ENCODE results near the gene MINDY1. TPM values are rescaled to one million over a fixed set of nuclear protein-coding genes. Genes with fewer than 3 reads are reported as not detected.

MINDY1 gene
- total and polyA plus RNA-seq, 2 donors (not counting 1 experiment from before 2014, with no cell fraction given), result 7.6 to 16.1 TPM

DNA sequence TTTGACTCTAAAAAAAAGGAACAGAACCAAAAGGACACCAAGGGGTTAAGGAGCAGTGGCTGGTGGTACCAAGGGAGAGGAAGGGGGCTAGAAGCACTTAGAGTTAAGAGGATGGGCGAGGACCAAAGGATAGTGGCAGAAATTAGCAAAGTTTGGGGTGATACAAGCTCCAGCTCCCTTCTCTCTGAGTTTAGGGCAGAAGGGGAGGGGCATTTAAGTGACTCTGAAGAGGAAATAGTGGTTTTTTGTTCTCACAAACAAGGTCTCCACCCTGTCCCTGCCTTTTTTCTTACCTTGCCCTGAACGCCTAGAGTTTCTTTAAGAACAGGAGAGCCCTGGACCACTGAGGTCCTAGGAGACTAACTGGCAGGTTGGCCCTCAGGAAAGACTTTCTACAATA is 49.4 kb upstream of the MINDY1 start:
- POLR2A ChIA-PET, result interaction anchor here (0.9 to 1.6 kb wide), 3 partner anchors 10 to 17 kb away, joined by 3 to 6 read pairs (median 4); no protein-coding TSS in a partner anchor
- WGBS (ENCODE audit: insufficient coverage), result 0% methylated on average over 1 of the region's 2 CpGs
- DNase-seq, result peak; percentile 66
- Histone ChIP-seq H3K9me3 (ENCODE audit: control extremely low read depth in 1 of 3, control insufficient read depth in 2 of 3, insufficient read depth in 1 of 3, low read length in 2 of 3) (no peaks in the 10 kb centered on the region), H3K79me2 (ENCODE audit: control insufficient read depth, insufficient read depth, low read length) (peaks cover 65% of the 10 kb centered on the region), H3K9ac (ENCODE audit: low read length) (peak overlapping the region; percentile 91), H3K4me2 (replicated peaks; ENCODE audit: low read depth, low read length, poor library complexity, severe bottlenecking) (peak overlapping the region; percentile 97), H3K4me3 (ENCODE audit: control extremely low read depth in 1 of 5, extremely low read depth in 1 of 5, insufficient read depth in 1 of 5, low read depth in 2 of 5, low read length in 4 of 5) (peak overlapping the region; percentile 87 to 99 (median 97)), H3K27me3 (replicated peaks in 1 of 4; ENCODE audit: control extremely low read depth in 1 of 4, control insufficient read depth in 3 of 4, insufficient read depth in 4 of 4, low read length in 3 of 4) (no peaks in the 10 kb centered on the region), H2AFZ (ENCODE audit: insufficient read depth, low read depth, low read length, poor library complexity, severe bottlenecking) (no peak overlapping the region), H4K20me1 (ENCODE audit: control insufficient read depth, insufficient read depth, low read length, poor library complexity, severe bottlenecking) (peaks cover 13% of the 10 kb centered on the region), H3K27ac (ENCODE audit: low read length in 2 of 2) (peak overlapping the region; percentile 76 to 95), H3K36me3 (replicated peaks in 1 of 2; ENCODE audit: control extremely low read depth in 1 of 2, control insufficient read depth in 1 of 2, extremely low read depth in 1 of 2, insufficient read depth in 2 of 2, low read length in 1 of 2) (peaks cover 0 to 57% of the 10 kb centered on the region in 2 experiments), H3K4me1 (ENCODE audit: control insufficient read depth in 2 of 2, insufficient read depth in 2 of 2, low read length in 2 of 2) (peaks cover 47 to 55% of the 10 kb centered on the region in 2 donors)
- TF ChIP-seq, protein P1, sequence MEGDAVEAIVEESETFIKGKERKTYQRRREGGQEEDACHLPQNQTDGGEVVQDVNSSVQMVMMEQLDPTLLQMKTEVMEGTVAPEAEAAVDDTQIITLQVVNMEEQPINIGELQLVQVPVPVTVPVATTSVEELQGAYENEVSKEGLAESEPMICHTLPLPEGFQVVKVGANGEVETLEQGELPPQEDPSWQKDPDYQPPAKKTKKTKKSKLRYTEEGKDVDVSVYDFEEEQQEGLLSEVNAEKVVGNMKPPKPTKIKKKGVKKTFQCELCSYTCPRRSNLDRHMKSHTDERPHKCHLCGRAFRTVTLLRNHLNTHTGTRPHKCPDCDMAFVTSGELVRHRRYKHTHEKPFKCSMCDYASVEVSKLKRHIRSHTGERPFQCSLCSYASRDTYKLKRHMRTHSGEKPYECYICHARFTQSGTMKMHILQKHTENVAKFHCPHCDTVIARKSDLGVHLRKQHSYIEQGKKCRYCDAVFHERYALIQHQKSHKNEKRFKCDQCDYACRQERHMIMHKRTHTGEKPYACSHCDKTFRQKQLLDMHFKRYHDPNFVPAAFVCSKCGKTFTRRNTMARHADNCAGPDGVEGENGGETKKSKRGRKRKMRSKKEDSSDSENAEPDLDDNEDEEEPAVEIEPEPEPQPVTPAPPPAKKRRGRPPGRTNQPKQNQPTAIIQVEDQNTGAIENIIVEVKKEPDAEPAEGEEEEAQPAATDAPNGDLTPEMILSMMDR (IDR thresholded peaks at IDR 0.05), result no peak
- TF ChIP-seq EZH2 (IDR thresholded peaks at IDR 0.05; ENCODE audit: borderline replicate concordance, insufficient read depth, low read depth, low read length, poor library complexity, severe bottlenecking), result no peak
- Mint-ChIP-seq H3K9me3 (ENCODE audit: insufficient read depth) (no peaks in the 10 kb centered on the region), H3K4me1 (peaks cover 58% of the 10 kb centered on the region), H3K4me3 (peak overlapping the region; percentile 99), H3K27me3 (no peaks in the 10 kb centered on the region), H3K27ac (peak overlapping the region; percentile 94)
- CTCF ChIA-PET, result interaction anchor here (1.0 to 9.2 kb wide), 7 partner anchors 7 to 101 kb away, joined by 3 to 82 read pairs (median 5); partner anchors contain the start of genes C1orf56, GABPB2 and TNFAIP8L2
- intact Hi-C loops (cut with micrococcal nuclease), result loop anchor here (1.0 to 5.0 kb wide), 3 partner anchors 8 to 226 kb away; partner anchors contain the start of gene ZNF687
- ATAC-seq (ENCODE audit: low read depth), result peak; percentile 22

DNA sequence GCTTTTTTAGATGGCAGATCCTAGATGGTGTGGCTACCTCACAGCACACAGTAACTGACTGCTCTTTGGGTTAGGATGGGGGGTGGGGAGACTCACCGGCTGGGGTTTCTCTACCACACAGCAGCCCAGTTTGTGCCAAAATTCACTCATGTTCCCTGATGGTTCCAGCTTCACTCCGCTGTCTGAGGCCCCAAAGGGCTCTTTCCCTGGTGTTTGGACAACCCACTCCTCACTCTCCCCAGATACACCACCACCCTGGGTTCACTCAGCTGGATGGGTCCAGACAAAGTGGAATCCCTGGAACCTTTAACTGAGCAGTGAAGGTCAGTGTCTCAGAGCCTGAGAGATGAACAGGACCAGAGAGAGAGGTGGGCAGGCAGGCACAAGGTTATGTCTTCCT is 48.9 kb upstream of the MINDY1 start:
- Histone ChIP-seq H3K4me3 (ENCODE audit: control extremely low read depth in 1 of 5, extremely low read depth in 1 of 5, insufficient read depth in 1 of 5, low read depth in 2 of 5, low read length in 4 of 5) (peak overlapping the region; percentile 87 to 99 (median 97)), H3K4me2 (replicated peaks; ENCODE audit: low read depth, low read length, poor library complexity, severe bottlenecking) (peak overlapping the region; percentile 97), H4K20me1 (ENCODE audit: control insufficient read depth, insufficient read depth, low read length, poor library complexity, severe bottlenecking) (peaks cover 13% of the 10 kb centered on the region)

More for the DNA sequence above, 48.9 kb upstream of the MINDY1 start:
- no peak overlapping the region for H2AFZ ChIP-seq (ENCODE audit: insufficient read depth, low read depth, low read length, poor library complexity, severe bottlenecking)
- no peaks in the 10 kb centered on the region for H3K27me3 ChIP-seq (replicated peaks in 1 of 4; ENCODE audit: control extremely low read depth in 1 of 4, control insufficient read depth in 3 of 4, insufficient read depth in 4 of 4, low read length in 3 of 4)
- intact Hi-C loops (cut with micrococcal nuclease), result loop anchor here (5.0 kb wide), 2 partner anchors 78 to 227 kb away; partner anchors contain the start of gene ZNF687
- Mint-ChIP-seq H3K27ac (peak overlapping the region; percentile 94), H3K27me3 (no peaks in the 10 kb centered on the region), H3K4me3 (peak overlapping the region; percentile 99), H3K4me1 (peaks cover 58% of the 10 kb centered on the region), H3K9me3 (ENCODE audit: insufficient read depth) (no peaks in the 10 kb centered on the region)
- peaks cover 0 to 62% of the 10 kb centered on the region in 2 experiments for H3K36me3 ChIP-seq (replicated peaks in 1 of 2; ENCODE audit: control extremely low read depth in 1 of 2, control insufficient read depth in 1 of 2, extremely low read depth in 1 of 2, insufficient read depth in 2 of 2, low read length in 1 of 2)
- CTCF ChIA-PET, result interaction anchor here (1.1 to 9.2 kb wide), 6 partner anchors 12 to 101 kb away, joined by 3 to 82 read pairs (median 4); partner anchors contain the start of genes GABPB2 and TNFAIP8L2
- POLR2A ChIA-PET, result interaction anchor here (0.9 to 1.6 kb wide), 3 partner anchors 10 to 16 kb away, joined by 3 to 6 read pairs (median 4); no protein-coding TSS in a partner anchor
- H3K4me1 ChIP-seq (ENCODE audit: control insufficient read depth in 2 of 2, insufficient read depth in 2 of 2, low read length in 2 of 2), result peaks cover 46 to 55% of the 10 kb centered on the region in 2 donors
- H3K9me3 ChIP-seq (ENCODE audit: control extremely low read depth in 1 of 3, control insufficient read depth in 2 of 3, insufficient read depth in 1 of 3, low read length in 2 of 3), result no peaks in the 10 kb centered on the region
- DNase-seq, result no peak
- peak overlapping the region; percentile 91 for H3K9ac ChIP-seq (ENCODE audit: low read length)
- peaks cover 65% of the 10 kb centered on the region for H3K79me2 ChIP-seq (ENCODE audit: control insufficient read depth, insufficient read depth, low read length)
- WGBS (ENCODE audit: insufficient coverage), result 100% methylated on average over 1 of the region's 2 CpGs
- ATAC-seq (ENCODE audit: low read depth), result no peak
- peak overlapping the region; percentile 76 to 95 for H3K27ac ChIP-seq (ENCODE audit: low read length in 2 of 2)
- TF ChIP-seq EZH2 (IDR thresholded peaks at IDR 0.05; ENCODE audit: borderline replicate concordance, insufficient read depth, low read depth, low read length, poor library complexity, severe bottlenecking), result no peak
- TF ChIP-seq, protein P1 (IDR thresholded peaks at IDR 0.05), result no peak

All from B cell (primary cell).